Measurements from ENCODE around the gene NXN.
"Not testable (repeated sequence)": the region's sequence is repeated elsewhere in the genome, so short reads cannot be mapped to it uniquely, and the experiment has no call there.

NXN gene

GRCh38 chr17:917941-918740 lies 61.4 kb downstream of the NXN start:
- no peak for DNase-seq (ENCODE audit: low read depth)

DNA sequence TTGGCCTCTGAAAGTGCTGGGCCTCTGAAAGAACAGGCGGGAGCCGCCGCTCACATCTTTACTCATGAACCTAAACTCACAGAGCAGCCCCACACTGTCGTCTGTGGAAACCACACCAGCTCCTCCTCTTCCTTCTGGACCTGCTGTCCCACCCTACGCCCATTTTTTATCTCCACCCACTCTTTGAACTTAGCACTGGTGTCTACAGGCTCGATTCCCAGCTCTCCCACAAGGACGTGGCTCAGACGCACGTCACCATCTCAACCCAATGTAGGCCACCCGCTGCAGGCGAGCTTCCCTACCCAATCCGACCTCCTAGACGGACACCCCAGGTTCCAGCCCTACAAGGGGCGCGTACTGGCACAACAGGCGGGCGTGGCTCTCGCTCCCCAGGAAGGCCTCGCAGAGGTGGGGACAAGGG lies 62.2 kb downstream of the NXN start:
- no peak for DNase-seq (ENCODE audit: low read depth)

DNA sequence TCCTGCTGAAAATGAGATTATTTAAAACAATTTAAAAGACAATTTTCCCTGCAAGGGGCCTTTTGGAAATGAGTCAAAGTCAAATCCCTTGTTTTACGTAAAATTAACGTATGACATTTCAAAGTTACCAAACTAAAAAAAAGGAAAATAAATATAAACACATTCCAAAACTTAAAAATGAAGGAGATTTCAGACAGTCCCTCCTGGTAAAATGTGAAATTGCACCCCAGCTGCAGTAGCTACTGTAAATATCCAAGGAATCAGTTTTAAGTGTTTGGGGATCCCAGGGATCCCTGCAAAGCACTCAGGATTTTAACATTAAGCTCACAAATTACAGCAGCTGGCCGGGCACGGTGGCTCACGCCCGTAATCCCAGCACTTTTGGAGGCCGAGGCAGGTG lies 63.3 kb downstream of the NXN start:
- no peak for DNase-seq (ENCODE audit: low read depth)

DNA sequence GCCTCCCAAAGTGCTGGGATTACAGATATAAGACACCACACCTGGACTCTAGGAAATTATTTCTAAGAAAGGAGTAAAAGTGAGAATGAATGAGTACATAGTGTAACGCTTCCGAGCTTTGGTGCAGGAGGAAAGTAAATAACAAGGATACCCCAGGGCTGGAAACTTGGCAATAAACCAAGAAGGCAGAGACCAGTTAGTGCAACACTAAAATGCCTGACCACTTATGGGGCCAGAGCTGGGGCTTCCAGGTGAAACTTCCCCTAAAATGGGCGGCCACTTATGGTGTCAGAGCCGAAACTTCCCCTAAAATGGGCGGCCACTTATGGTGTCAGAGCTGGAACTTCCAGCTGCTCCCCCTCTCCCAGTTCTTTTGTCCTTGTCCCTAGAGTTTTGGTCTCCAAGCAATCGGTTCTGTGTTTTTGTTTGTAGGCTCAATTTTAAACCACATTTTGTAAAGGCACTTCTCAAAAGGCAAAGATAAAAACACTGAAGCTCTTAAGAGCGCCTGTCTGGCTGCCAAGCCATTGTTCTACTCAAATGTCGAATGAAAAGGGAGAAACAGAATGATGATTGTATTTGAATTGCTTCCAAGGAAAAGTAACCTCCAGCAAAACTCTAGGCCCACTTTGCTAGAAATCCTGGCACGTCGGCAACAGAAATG lies 63.9 kb downstream of the NXN start:
- no peak for DNase-seq (ENCODE audit: low read depth)

GRCh38 chr17:914561-914960 lies 65.0 kb downstream of the NXN start:
- DNase-seq (ENCODE audit: low read depth), result no peak

DNA sequence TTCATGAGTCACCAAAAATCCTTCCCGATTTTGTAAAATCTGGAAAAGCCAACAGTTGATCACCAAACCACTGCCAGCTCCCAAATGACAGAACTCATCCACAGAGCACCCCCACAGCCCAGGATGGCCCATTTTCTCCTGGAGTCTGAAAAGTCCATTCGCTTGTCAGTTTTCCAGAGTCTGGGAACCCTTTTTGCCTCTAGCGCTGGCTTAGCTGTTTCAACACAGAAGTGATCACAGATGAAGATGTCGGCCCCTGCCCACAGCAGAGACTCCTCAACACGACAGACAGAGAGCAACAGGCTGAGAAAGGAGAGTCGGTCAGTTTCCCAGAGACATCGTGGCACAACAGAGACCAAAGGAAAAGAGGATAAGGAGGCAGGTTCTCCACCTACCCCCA lies 66.4 kb downstream of the NXN start:
- no peak for DNase-seq (ENCODE audit: low read depth)

GRCh38 chr17:909642-910323 lies 69.8 kb downstream of the NXN start:
- DNase-seq (ENCODE audit: low read depth), result no peak

DNA sequence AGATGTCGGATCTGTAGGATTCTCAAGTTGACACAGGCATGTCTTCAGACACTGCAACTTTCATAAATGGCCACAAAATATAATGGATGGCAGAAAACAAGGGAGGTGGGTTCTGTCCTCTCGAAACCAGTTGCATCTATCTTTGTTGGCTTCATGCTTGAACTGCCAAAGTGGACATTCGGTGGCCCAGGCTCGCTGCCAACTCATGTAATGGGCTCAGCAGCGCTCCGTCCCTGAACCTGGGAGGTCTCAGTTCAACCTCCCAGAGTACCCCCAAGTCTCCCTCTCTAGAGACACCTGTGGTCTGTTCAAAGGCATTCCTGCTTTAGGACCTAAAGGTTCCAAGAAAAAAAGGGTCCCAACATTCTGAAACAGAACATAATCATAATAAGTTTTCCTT lies 71.9 kb downstream of the NXN start:
- DNase-seq (ENCODE audit: low read depth), result no peak

DNA sequence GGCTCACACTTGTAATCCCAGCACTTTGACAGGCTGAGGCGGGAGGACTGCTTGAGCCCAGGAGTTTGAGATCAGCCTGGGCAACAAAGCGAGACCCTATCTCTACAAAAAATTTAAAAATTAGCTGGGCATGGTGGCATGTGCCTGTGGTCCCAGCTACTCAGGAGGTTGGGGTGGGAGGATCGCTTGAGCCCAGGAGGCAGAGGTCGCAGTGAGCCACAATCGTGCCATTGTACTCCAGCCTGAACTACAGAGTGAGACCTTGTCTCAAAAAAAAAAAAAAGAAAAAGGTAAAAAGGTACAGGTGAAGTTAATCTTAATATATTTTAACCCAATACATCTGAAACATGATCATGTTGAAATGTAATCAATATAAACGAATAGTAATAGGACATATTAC lies 73.9 kb downstream of the NXN start:
- not testable (repeated sequence) for DNase-seq (ENCODE audit: low read depth)

DNA sequence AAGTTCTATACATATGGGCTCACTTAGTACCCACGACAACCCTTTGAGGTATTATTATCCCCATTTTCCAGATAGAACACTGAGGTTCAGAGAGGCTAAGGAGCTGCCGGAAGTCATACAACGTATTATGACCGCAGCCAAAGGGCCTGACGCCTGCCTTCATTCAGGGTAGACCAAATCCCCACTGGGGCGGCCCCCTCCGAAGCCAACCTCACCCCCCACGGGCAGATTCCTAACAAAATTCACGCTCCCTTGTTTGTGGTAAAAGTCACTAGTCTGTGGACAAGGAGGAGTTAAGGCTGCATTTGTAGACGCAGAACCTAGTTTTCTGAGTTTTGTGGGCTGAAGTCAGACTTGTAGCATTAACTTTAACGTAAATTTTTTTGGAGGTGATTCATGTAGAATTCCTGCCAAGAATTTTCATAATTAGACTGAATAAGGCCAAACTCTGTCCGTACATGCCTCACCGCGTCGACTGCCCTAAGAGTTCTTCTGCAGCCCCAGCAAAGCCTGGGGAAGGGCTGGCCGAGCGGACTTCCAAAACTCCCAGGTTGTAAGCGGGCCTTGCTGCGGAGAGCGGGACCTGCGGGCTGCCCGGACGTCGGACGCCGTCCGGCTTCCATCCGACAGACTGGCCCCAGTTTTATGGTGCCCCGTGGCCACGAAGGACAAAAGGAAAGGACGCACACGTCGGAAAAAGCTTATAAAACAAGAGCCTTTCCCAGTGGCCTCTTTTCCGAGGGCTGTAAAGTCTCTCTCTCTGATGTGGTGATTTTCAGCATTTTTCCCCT lies 75.7 kb downstream of the NXN start:
- no peak for DNase-seq (ENCODE audit: low read depth)

DNA sequence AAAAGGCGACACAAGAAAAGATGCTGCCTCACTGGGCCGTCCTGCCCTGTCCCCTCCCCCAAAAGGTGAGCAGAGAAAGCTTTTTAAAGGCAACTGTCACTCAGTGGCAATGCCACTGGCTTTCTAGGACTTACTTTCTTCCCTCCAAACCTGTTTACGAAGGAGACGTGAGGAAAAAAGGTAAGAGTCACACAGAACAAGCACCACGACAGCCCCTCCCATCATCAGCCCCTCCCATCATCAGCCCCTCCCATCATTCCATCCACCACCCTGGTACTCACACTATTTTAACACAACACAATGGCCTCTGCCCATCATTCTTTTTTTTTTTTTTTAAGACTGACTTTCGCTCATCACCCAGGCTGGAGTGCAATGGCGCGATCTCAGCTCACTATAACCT lies 77.1 kb downstream of the NXN start:
- no peak for DNase-seq (ENCODE audit: low read depth)

DNA sequence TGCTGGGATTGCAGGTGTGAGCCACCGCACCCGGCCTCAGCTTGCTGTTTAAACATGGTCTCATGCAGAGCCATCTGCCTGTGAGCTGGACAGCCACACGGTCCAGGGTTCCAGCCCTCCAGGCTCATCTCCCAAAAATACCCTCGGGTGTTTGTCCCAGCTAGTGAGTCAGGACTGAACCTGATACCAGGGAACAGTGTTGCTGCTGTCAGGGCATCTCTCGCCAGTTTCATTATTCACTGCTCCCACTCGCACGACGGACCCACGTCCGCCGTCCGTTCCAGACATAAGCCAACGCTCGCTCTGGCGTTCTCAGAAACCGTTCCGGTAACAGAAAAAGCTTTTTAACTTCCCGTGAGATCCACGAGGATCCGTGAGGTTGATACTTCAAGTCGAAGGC lies 77.6 kb downstream of the NXN start:
- no peak for DNase-seq (ENCODE audit: low read depth)

GRCh38 chr17:901191-901950 lies 78.2 kb downstream of the NXN start:
- DNase-seq (ENCODE audit: low read depth), result no peak

- no peak for DNase-seq (ENCODE audit: low read depth)
These were observed 79.1 kb downstream of the NXN start for GRCh38 chr17:900336-900934.

- no peak for DNase-seq (ENCODE audit: low read depth)
These were observed 81.5 kb downstream of the NXN start for GRCh38 chr17:897970-898619.

DNA sequence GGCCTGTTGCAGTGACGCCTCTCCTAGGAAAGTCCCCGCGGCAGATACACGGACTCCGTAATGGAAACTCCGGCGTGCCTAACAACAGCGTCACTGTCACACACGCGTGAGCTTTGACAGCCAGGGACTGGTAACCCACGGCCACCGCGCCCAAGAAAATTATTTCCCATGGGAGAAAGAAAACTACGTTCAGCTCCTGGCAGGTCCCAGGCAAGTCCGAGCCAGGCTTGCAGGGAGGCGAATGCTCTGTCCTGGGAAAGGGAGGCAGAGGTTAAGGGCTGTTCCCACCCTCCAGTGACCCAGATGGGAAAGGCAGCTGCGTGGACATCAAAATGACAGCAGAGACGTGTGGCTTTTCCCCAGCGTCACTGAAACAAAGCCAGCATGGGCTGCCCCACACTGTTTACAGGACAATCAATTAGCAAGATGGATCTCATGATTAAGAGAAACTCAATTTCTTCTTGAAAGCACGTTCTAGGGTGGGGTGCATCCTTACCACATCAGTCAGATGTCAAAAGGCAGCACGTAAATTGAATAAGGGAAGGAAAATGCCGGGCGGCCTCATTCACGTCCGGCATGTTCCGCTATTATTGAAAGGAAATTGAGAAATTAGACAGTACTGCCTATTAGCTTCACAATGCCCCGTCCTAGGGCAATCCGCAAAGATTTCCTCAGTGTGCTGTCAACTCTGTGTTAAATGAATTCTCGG lies 82.5 kb downstream of the NXN start:
- DNase-seq (ENCODE audit: low read depth), result no peak

GRCh38 chr17:896454-896853 lies 83.1 kb downstream of the NXN start:
- DNase-seq (ENCODE audit: low read depth), result no peak

- DNase-seq (ENCODE audit: low read depth), result no peak
These were observed 86.6 kb downstream of the NXN start for GRCh38 chr17:892958-893357.

DNA sequence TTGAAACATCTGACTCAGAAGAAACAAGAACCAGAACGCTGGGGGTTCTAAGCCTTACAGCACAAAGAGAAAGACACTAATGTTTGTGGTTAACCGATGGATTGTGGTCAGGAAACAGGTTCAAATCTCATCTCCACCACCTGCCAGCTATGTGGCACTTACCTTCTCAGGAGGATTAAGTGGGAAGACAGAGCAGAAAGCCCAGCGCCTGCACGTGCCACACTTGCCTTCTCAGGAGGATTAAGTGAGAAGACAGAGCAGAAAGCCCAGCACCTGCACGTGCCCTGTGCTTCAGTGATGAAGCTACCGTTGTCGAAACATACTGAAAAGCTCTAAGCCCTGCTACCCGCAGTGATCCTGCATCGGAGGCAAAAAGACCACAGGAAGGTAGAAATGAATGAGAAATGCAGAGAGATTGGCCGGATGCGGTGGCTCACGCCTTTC lies 90.6 kb downstream of the NXN start:
- no peak for DNase-seq (ENCODE audit: low read depth)
